ENCODE data around the gene DGKH. TPM values are rescaled to one million over a fixed set of nuclear protein-coding genes. Genes with fewer than 3 reads are reported as not detected.

The DGKH gene
- total and polyA plus RNA-seq, 2 donors (not counting 1 experiment from before 2014, with no cell fraction given) = 6.1 to 7.9 TPM

DNA sequence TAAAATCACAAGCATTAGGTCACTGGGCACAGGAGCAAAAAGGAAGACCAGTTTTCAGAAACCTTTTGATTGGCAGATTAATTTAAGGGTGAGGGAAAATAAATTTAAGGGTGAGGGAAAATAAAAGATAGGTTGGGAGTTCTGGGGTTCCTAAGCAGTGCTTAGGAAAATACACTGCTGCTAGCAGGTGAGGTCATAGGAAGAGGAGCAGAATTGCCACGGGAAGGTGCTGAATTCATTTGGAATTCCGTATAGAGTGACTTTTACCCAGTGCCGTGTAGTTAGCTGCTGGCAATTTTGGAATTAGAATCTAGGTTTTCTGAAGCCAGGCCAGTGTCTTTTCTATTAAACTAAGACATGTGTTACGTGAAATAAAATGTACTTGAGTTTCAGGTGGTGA lies 59.8 kb downstream of the DGKH start:
- no peak for TF ChIP-seq EZH2 (IDR thresholded peaks at IDR 0.05; ENCODE audit: low read length, missing control alignments)
- TF ChIP-seq, protein P1, sequence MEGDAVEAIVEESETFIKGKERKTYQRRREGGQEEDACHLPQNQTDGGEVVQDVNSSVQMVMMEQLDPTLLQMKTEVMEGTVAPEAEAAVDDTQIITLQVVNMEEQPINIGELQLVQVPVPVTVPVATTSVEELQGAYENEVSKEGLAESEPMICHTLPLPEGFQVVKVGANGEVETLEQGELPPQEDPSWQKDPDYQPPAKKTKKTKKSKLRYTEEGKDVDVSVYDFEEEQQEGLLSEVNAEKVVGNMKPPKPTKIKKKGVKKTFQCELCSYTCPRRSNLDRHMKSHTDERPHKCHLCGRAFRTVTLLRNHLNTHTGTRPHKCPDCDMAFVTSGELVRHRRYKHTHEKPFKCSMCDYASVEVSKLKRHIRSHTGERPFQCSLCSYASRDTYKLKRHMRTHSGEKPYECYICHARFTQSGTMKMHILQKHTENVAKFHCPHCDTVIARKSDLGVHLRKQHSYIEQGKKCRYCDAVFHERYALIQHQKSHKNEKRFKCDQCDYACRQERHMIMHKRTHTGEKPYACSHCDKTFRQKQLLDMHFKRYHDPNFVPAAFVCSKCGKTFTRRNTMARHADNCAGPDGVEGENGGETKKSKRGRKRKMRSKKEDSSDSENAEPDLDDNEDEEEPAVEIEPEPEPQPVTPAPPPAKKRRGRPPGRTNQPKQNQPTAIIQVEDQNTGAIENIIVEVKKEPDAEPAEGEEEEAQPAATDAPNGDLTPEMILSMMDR (conservative IDR thresholded peaks at IDR 0.05 in 1 of 2, IDR thresholded peaks at IDR 0.05 in 1 of 2; ENCODE audit: low read depth in 1 of 2, low read length in 2 of 2) = no peak
- no peak overlapping the region for H3K9ac ChIP-seq (ENCODE audit: insufficient read depth, low read length)

DNA sequence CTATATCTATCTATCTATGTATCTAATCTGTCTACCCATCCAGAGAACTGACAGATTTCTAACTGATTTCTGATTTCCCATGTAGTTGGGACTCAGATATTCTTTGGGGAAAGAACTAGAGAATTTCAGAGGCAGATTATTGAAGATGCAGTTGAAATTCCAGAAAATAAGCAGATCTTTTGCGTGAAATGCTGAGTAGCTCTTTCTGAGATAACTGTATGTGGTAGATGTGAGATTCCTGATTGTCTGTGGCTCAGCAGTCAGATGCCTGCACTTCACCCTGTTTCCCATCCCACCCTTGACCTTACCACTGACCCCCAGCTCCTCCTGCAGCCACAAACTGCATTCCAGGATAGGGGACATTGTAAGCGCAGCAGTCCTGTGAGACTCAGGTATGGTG lies 61.5 kb downstream of the DGKH start:
- Histone ChIP-seq H3K9me3 (ENCODE audit: control insufficient read depth, insufficient read depth, low read depth, low read length) (no peaks in the 10 kb centered on the region), H3K4me2 (ENCODE audit: extremely low read depth, insufficient read depth, low read length) (no peak overlapping the region), H3K27me3 (ENCODE audit: control insufficient read depth, insufficient read depth, low read length) (no peaks in the 10 kb centered on the region), H3K36me3 (ENCODE audit: control insufficient read depth, insufficient read depth, low read length) (no peaks in the 10 kb centered on the region), H3K79me2 (ENCODE audit: control insufficient read depth, insufficient read depth, low read length) (no peaks in the 10 kb centered on the region), H2AFZ (ENCODE audit: low read length) (no peak overlapping the region), H3K4me1 (ENCODE audit: control insufficient read depth, extremely low read depth, insufficient read depth, low read length) (peaks cover 4% of the 10 kb centered on the region), H3K9ac (ENCODE audit: insufficient read depth, low read length) (no peak overlapping the region), H4K20me1 (ENCODE audit: control insufficient read depth, extremely low read depth, insufficient read depth, low read length) (no peaks in the 10 kb centered on the region), H3K4me3 (replicated peaks in 1 of 4; ENCODE audit: control extremely low read depth in 1 of 4, insufficient read depth in 1 of 4, low read depth in 3 of 4, low read length in 4 of 4) (no peak overlapping the region), H3K27ac (ENCODE audit: insufficient read depth, low read length) (peak overlapping the region; percentile 12)
- TF ChIP-seq EZH2 (IDR thresholded peaks at IDR 0.05; ENCODE audit: low read length, missing control alignments) = no peak
- TF ChIP-seq, protein P1 (conservative IDR thresholded peaks at IDR 0.05 in 1 of 2, IDR thresholded peaks at IDR 0.05 in 1 of 2; ENCODE audit: low read depth in 1 of 2, low read length in 2 of 2) = no peak
- no peak for DNase-seq (ENCODE audit: low read depth in 2 of 2)

More for the DNA sequence above, 59.8 kb downstream of the DGKH start:
- Histone ChIP-seq H3K4me2 (ENCODE audit: extremely low read depth, insufficient read depth, low read length) (no peak overlapping the region), H3K4me3 (replicated peaks in 1 of 4; ENCODE audit: control extremely low read depth in 1 of 4, insufficient read depth in 1 of 4, low read depth in 3 of 4, low read length in 4 of 4) (no peak overlapping the region), H3K27ac (ENCODE audit: insufficient read depth, low read length) (no peak overlapping the region), H4K20me1 (ENCODE audit: control insufficient read depth, extremely low read depth, insufficient read depth, low read length) (no peaks in the 10 kb centered on the region), H2AFZ (ENCODE audit: low read length) (no peak overlapping the region), H3K9me3 (ENCODE audit: control insufficient read depth, insufficient read depth, low read depth, low read length) (no peaks in the 10 kb centered on the region), H3K27me3 (ENCODE audit: control insufficient read depth, insufficient read depth, low read length) (no peaks in the 10 kb centered on the region), H3K4me1 (ENCODE audit: control insufficient read depth, extremely low read depth, insufficient read depth, low read length) (peaks cover 6% of the 10 kb centered on the region), H3K79me2 (ENCODE audit: control insufficient read depth, insufficient read depth, low read length) (no peaks in the 10 kb centered on the region), H3K36me3 (ENCODE audit: control insufficient read depth, insufficient read depth, low read length) (no peaks in the 10 kb centered on the region)
- DNase-seq (ENCODE audit: low read depth in 2 of 2) = no peak

DNA sequence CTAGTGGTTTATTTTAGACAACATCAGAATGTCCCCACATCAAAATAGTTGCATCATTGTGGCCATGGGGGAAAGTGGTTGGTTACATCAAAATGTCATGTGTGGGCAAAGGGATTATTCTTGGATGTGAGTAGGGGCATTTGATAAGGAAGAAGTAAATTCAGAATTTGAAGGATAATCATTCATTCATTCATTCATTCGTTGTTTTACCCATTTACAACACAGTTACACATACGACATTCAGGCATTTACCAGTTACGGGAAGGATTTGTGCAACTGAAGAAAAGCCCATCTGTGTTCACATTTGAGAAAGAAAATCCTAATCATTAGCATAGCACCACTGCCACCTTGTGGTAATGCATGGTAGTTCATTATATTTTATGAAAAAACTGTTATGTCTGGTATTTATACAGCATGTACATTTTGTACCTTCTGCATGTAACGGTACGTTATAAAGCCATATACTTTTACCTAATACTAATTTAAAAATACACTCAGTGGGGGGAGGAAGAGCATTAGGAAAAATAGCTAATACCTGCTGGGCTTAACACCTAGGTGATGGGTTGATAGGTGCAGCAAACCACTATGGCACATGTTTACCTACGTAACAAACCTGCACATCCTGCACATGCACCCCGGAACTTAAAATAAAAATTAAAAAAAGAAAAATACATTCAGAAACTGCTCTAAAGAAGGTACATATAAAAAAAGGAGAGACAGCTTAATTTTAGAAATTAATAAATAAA lies 62.1 kb downstream of the DGKH start:
- Histone ChIP-seq H4K20me1 (ENCODE audit: control insufficient read depth, extremely low read depth, insufficient read depth, low read length) (no peaks in the 10 kb centered on the region), H3K4me2 (ENCODE audit: extremely low read depth, insufficient read depth, low read length) (no peak overlapping the region), H3K9ac (ENCODE audit: insufficient read depth, low read length) (no peak overlapping the region), H3K4me1 (ENCODE audit: control insufficient read depth, extremely low read depth, insufficient read depth, low read length) (peaks cover 2% of the 10 kb centered on the region), H3K9me3 (ENCODE audit: control insufficient read depth, insufficient read depth, low read depth, low read length) (no peaks in the 10 kb centered on the region), H3K4me3 (replicated peaks in 1 of 4; ENCODE audit: control extremely low read depth in 1 of 4, insufficient read depth in 1 of 4, low read depth in 3 of 4, low read length in 4 of 4) (no peak overlapping the region), H3K79me2 (ENCODE audit: control insufficient read depth, insufficient read depth, low read length) (no peaks in the 10 kb centered on the region), H2AFZ (ENCODE audit: low read length) (no peak overlapping the region), H3K36me3 (ENCODE audit: control insufficient read depth, insufficient read depth, low read length) (no peaks in the 10 kb centered on the region), H3K27me3 (ENCODE audit: control insufficient read depth, insufficient read depth, low read length) (no peaks in the 10 kb centered on the region), H3K27ac (ENCODE audit: insufficient read depth, low read length) (peak overlapping the region; percentile 12)
- TF ChIP-seq, protein P1 (conservative IDR thresholded peaks at IDR 0.05 in 1 of 2, IDR thresholded peaks at IDR 0.05 in 1 of 2; ENCODE audit: low read depth in 1 of 2, low read length in 2 of 2) = peak; percentile 46 to 60
- TF ChIP-seq EZH2 (IDR thresholded peaks at IDR 0.05; ENCODE audit: low read length, missing control alignments) = no peak
- DNase-seq (ENCODE audit: low read depth in 2 of 2) = peak; percentile 70 to 87

Measured in fibroblast of lung (primary cell).